NB4 (cell line): ENCODE data around the gene INF2.

Source experiments
- MYC ChIP-seq: IDR thresholded peaks from 2 replicates; pipeline ENCODE4 v1.6.1; 2011; ENCODE audit warnings: low read depth, low read length
- POLR2A ChIP-seq: IDR thresholded peaks from 2 replicates; pipeline ENCODE4 v1.6.1; 2011; ENCODE audit warnings: mild to moderate bottlenecking; ENCODE audit not compliant: insufficient read length; ENCODE audit errors: extremely low read depth
- TF ChIP-seq, protein P1 (sequence below): IDR thresholded peaks from one replicate; pipeline ENCODE4 v1.5.1; 2012; ENCODE audit warnings: low read depth, low read length

- TF ChIP-seq, protein P1, sequence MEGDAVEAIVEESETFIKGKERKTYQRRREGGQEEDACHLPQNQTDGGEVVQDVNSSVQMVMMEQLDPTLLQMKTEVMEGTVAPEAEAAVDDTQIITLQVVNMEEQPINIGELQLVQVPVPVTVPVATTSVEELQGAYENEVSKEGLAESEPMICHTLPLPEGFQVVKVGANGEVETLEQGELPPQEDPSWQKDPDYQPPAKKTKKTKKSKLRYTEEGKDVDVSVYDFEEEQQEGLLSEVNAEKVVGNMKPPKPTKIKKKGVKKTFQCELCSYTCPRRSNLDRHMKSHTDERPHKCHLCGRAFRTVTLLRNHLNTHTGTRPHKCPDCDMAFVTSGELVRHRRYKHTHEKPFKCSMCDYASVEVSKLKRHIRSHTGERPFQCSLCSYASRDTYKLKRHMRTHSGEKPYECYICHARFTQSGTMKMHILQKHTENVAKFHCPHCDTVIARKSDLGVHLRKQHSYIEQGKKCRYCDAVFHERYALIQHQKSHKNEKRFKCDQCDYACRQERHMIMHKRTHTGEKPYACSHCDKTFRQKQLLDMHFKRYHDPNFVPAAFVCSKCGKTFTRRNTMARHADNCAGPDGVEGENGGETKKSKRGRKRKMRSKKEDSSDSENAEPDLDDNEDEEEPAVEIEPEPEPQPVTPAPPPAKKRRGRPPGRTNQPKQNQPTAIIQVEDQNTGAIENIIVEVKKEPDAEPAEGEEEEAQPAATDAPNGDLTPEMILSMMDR: no peak
- no peak for TF ChIP-seq MYC
- TF ChIP-seq POLR2A: no peak
Observed at GRCh38 chr14:104640681-104641080, 48.7 kb upstream of the INF2 start.
